IPS-20b (cell line): Measurements from ENCODE around the gene ZNF536.

Experiments used
- H3K27ac ChIP-seq: one replicate; pipeline ENCODE4 v1.5.1; 2013; ENCODE audit warnings: low read length
- H3K27me3 ChIP-seq: 2 replicates; pipeline ENCODE4 v1.6.1; 2013; ENCODE audit warnings: mild to moderate bottlenecking, low read length, inconsistent platforms; ENCODE audit not compliant: insufficient read depth
- H3K36me3 ChIP-seq: 2 replicates; pipeline ENCODE4 v1.6.1; 2013; ENCODE audit warnings: low read depth, mild to moderate bottlenecking, inconsistent platforms, low read length, moderate library complexity; ENCODE audit not compliant: insufficient read depth
- H3K4me1 ChIP-seq: 2 replicates; pipeline ENCODE4 v1.6.1; 2013; ENCODE audit warnings: mild to moderate bottlenecking, control low read depth, inconsistent platforms, low read length, moderate library complexity; ENCODE audit not compliant: insufficient read depth
- H3K4me3 ChIP-seq: 2 replicates; pipeline ENCODE4 v1.5.1; 2013; ENCODE audit warnings: mild to moderate bottlenecking, low read length, inconsistent platforms
- H3K9ac ChIP-seq: 2 replicates; pipeline ENCODE4 v1.6.1; 2013; ENCODE audit warnings: low read depth, mild to moderate bottlenecking, inconsistent platforms, low read length, moderate library complexity
- H3K9me3 ChIP-seq: 2 replicates; pipeline ENCODE4 v1.6.1; 2013; ENCODE audit warnings: mild to moderate bottlenecking, low read depth, low read length, inconsistent platforms; ENCODE audit not compliant: insufficient read depth

ZNF536 gene

GRCh38 chr19:30566681-30567420 is 194.7 kb downstream of the ZNF536 start:
- Histone ChIP-seq H3K9me3 (no peaks in the 10 kb centered on the region), H3K4me3 (no peak overlapping the region), H3K27ac (no peak overlapping the region), H3K27me3 (no peaks in the 10 kb centered on the region), H3K36me3 (no peaks in the 10 kb centered on the region), H3K4me1 (peaks cover 13% of the 10 kb centered on the region; the same call in 1 of the 2 replicates), H3K9ac (no peak overlapping the region)

GRCh38 chr19:30567536-30568232 is 195.5 kb downstream of the ZNF536 start:
- Histone ChIP-seq H3K9me3 (no peaks in the 10 kb centered on the region), H3K27me3 (no peaks in the 10 kb centered on the region), H3K4me1 (peaks cover 13% of the 10 kb centered on the region; the same call in 1 of the 2 replicates), H3K36me3 (no peaks in the 10 kb centered on the region), H3K9ac (no peak overlapping the region), H3K27ac (no peak overlapping the region), H3K4me3 (no peak overlapping the region)

- Histone ChIP-seq H3K4me3 (no peak overlapping the region), H3K27ac (no peak overlapping the region), H3K36me3 (no peaks in the 10 kb centered on the region), H3K9me3 (no peaks in the 10 kb centered on the region), H3K27me3 (no peaks in the 10 kb centered on the region), H3K4me1 (peaks cover 6% of the 10 kb centered on the region; the same call in 1 of the 2 replicates), H3K9ac (no peak overlapping the region)
Observed at GRCh38 chr19:30570194-30570593, 198.0 kb downstream of the ZNF536 start.

- Histone ChIP-seq H3K9ac (no peak overlapping the region), H3K36me3 (no peaks in the 10 kb centered on the region), H3K4me1 (no peaks in the 10 kb centered on the region), H3K4me3 (no peak overlapping the region), H3K27me3 (no peaks in the 10 kb centered on the region), H3K27ac (no peak overlapping the region), H3K9me3 (no peaks in the 10 kb centered on the region)
Observed at GRCh38 chr19:30577551-30578105, 205.4 kb downstream of the ZNF536 start.

GRCh38 chr19:30579419-30579818 is 207.2 kb downstream of the ZNF536 start:
- H3K4me3 ChIP-seq: no peak overlapping the region
- H3K4me1 ChIP-seq: no peaks in the 10 kb centered on the region
- H3K9me3 ChIP-seq: no peaks in the 10 kb centered on the region

GRCh38 chr19:30580673-30581072 is 208.5 kb downstream of the ZNF536 start:
- Histone ChIP-seq H3K27ac (no peak overlapping the region), H3K36me3 (no peaks in the 10 kb centered on the region), H3K4me1 (no peaks in the 10 kb centered on the region), H3K9me3 (no peaks in the 10 kb centered on the region), H3K9ac (no peak overlapping the region), H3K27me3 (no peaks in the 10 kb centered on the region), H3K4me3 (no peak overlapping the region)

More at GRCh38 chr19:30579419-30579818, 207.2 kb downstream of the ZNF536 start:
- no peak overlapping the region for H3K27ac ChIP-seq
- H3K27me3 ChIP-seq: no peaks in the 10 kb centered on the region
- H3K9ac ChIP-seq: no peak overlapping the region
- H3K36me3 ChIP-seq: no peaks in the 10 kb centered on the region

- Histone ChIP-seq H3K4me1 (no peaks in the 10 kb centered on the region), H3K27me3 (peaks cover 5% of the 10 kb centered on the region; the same call in 1 of the 2 replicates), H3K9ac (no peak overlapping the region), H3K36me3 (no peaks in the 10 kb centered on the region), H3K4me3 (no peak overlapping the region), H3K27ac (no peak overlapping the region), H3K9me3 (no peaks in the 10 kb centered on the region)
Observed at GRCh38 chr19:30584090-30584489, 211.9 kb downstream of the ZNF536 start.

- Histone ChIP-seq H3K4me3 (no peak overlapping the region), H3K4me1 (no peaks in the 10 kb centered on the region), H3K36me3 (no peaks in the 10 kb centered on the region), H3K27ac (no peak overlapping the region), H3K9me3 (no peaks in the 10 kb centered on the region), H3K27me3 (peaks cover 5% of the 10 kb centered on the region; the same call in 1 of the 2 replicates), H3K9ac (no peak overlapping the region)
Observed at GRCh38 chr19:30587869-30588268, 215.7 kb downstream of the ZNF536 start.

- no peaks in the 10 kb centered on the region for H3K9me3 ChIP-seq
- H3K4me1 ChIP-seq: peaks cover 3% of the 10 kb centered on the region; the same call in 1 of the 2 replicates
- no peak overlapping the region for H3K4me3 ChIP-seq
- H3K27ac ChIP-seq: no peak overlapping the region
- H3K36me3 ChIP-seq: no peaks in the 10 kb centered on the region
- H3K27me3 ChIP-seq: peaks cover 5% of the 10 kb centered on the region; the same call in 1 of the 2 replicates
- H3K9ac ChIP-seq: no peak overlapping the region
Observed at GRCh38 chr19:30590596-30591229, 218.5 kb downstream of the ZNF536 start.

GRCh38 chr19:30593356-30593755 is 221.2 kb downstream of the ZNF536 start:
- H3K4me1 ChIP-seq: peaks cover 22% of the 10 kb centered on the region; the same call in 1 of the 2 replicates
- no peak overlapping the region for H3K9ac ChIP-seq
- H3K9me3 ChIP-seq: no peaks in the 10 kb centered on the region
- no peaks in the 10 kb centered on the region for H3K27me3 ChIP-seq
- no peak overlapping the region for H3K27ac ChIP-seq
- no peaks in the 10 kb centered on the region for H3K36me3 ChIP-seq
- no peak overlapping the region for H3K4me3 ChIP-seq

GRCh38 chr19:30593975-30594745 is 222.0 kb downstream of the ZNF536 start:
- Histone ChIP-seq H3K4me1 (peaks cover 22% of the 10 kb centered on the region; the same call in 1 of the 2 replicates), H3K36me3 (no peaks in the 10 kb centered on the region), H3K4me3 (no peak overlapping the region), H3K9me3 (no peaks in the 10 kb centered on the region), H3K9ac (no peak overlapping the region), H3K27me3 (no peaks in the 10 kb centered on the region), H3K27ac (no peak overlapping the region)
